ENCODE data around the gene ANXA11. TPM values are rescaled to one million over a fixed set of nuclear protein-coding genes. Genes with fewer than 3 reads are reported as not detected.
"Not testable (repeated sequence)": the region's sequence is repeated elsewhere in the genome, so short reads cannot be mapped to it uniquely, and the experiment has no call there.

Gene ANXA11
- total RNA-seq, 1 experiment from 2014 or later: 93.8 TPM

GRCh38 chr10:80234331-80235235, 29.2 kb upstream of the ANXA11 start:
- DNase-seq (ENCODE audit: unreplicated experiment); POLR2A ChIA-PET; H3K27me3 Mint-ChIP-seq (ENCODE audit: insufficient read depth, unreplicated experiment); BruUV-seq (replicated peaks); H3K4me3 Mint-ChIP-seq (ENCODE audit: unreplicated experiment); H3K27ac Mint-ChIP-seq (ENCODE audit: low read depth, unreplicated experiment); CTCF ChIA-PET; H3K9me3 Mint-ChIP-seq (ENCODE audit: unreplicated experiment); intact Hi-C loops (cut with micrococcal nuclease); H3K36me3 Mint-ChIP-seq (ENCODE audit: insufficient read depth, unreplicated experiment); H3K4me1 Mint-ChIP-seq (ENCODE audit: insufficient read depth, unreplicated experiment): not testable (repeated sequence)

- DNase-seq (ENCODE audit: unreplicated experiment); H3K27ac Mint-ChIP-seq (ENCODE audit: low read depth, unreplicated experiment); BruUV-seq (replicated peaks); POLR2A ChIA-PET; H3K36me3 Mint-ChIP-seq (ENCODE audit: insufficient read depth, unreplicated experiment); intact Hi-C loops (cut with micrococcal nuclease); H3K4me3 Mint-ChIP-seq (ENCODE audit: unreplicated experiment); H3K27me3 Mint-ChIP-seq (ENCODE audit: insufficient read depth, unreplicated experiment); H3K9me3 Mint-ChIP-seq (ENCODE audit: unreplicated experiment); CTCF ChIA-PET; H3K4me1 Mint-ChIP-seq (ENCODE audit: insufficient read depth, unreplicated experiment): not testable (repeated sequence)
Observed at GRCh38 chr10:80233871-80234270, 28.5 kb upstream of the ANXA11 start.

GRCh38 chr10:80226723-80227122, 21.4 kb upstream of the ANXA11 start:
- H3K27me3 Mint-ChIP-seq (ENCODE audit: insufficient read depth, unreplicated experiment): peaks cover 12% of the 10 kb centered on the region
- intact Hi-C loops (cut with micrococcal nuclease): loop anchor here (10.0 kb wide), 1 partner anchor 172 kb away; no protein-coding TSS in a partner anchor
- BruUV-seq (replicated peaks); POLR2A ChIA-PET; H3K4me3 Mint-ChIP-seq (ENCODE audit: unreplicated experiment); H3K9me3 Mint-ChIP-seq (ENCODE audit: unreplicated experiment); CTCF ChIA-PET; H3K27ac Mint-ChIP-seq (ENCODE audit: low read depth, unreplicated experiment); DNase-seq (ENCODE audit: unreplicated experiment); H3K4me1 Mint-ChIP-seq (ENCODE audit: insufficient read depth, unreplicated experiment); H3K36me3 Mint-ChIP-seq (ENCODE audit: insufficient read depth, unreplicated experiment): not testable (repeated sequence)

- intact Hi-C loops (cut with micrococcal nuclease): loop anchor here (10.0 kb wide), 1 partner anchor 168 kb away; no protein-coding TSS in a partner anchor
- H3K27me3 Mint-ChIP-seq (ENCODE audit: insufficient read depth, unreplicated experiment): peaks cover 12% of the 10 kb centered on the region
- not testable (repeated sequence) for H3K4me1 Mint-ChIP-seq (ENCODE audit: insufficient read depth, unreplicated experiment); BruUV-seq (replicated peaks); H3K27ac Mint-ChIP-seq (ENCODE audit: low read depth, unreplicated experiment); DNase-seq (ENCODE audit: unreplicated experiment); H3K4me3 Mint-ChIP-seq (ENCODE audit: unreplicated experiment); H3K36me3 Mint-ChIP-seq (ENCODE audit: insufficient read depth, unreplicated experiment); H3K9me3 Mint-ChIP-seq (ENCODE audit: unreplicated experiment)
- ChIA-PET CTCF (interaction anchor here (0.6 to 3.9 kb wide), 11 partner anchors 10 to 167 kb away, joined by 3 to 66 read pairs (median 4); no protein-coding TSS in a partner anchor), POLR2A (interaction anchor here (1.0 to 1.1 kb wide), 2 partner anchors 19 to 79 kb away, joined by 4 to 6 read pairs; no protein-coding TSS in a partner anchor)
Observed at GRCh38 chr10:80223031-80223419, 17.7 kb upstream of the ANXA11 start.

- H3K27me3 Mint-ChIP-seq (ENCODE audit: insufficient read depth, unreplicated experiment); H3K36me3 Mint-ChIP-seq (ENCODE audit: insufficient read depth, unreplicated experiment); H3K4me1 Mint-ChIP-seq (ENCODE audit: insufficient read depth, unreplicated experiment); DNase-seq (ENCODE audit: unreplicated experiment); intact Hi-C loops (cut with micrococcal nuclease); H3K4me3 Mint-ChIP-seq (ENCODE audit: unreplicated experiment); H3K9me3 Mint-ChIP-seq (ENCODE audit: unreplicated experiment); BruUV-seq (replicated peaks); H3K27ac Mint-ChIP-seq (ENCODE audit: low read depth, unreplicated experiment); POLR2A ChIA-PET: not testable (repeated sequence)
- CTCF ChIA-PET: interaction anchor here (1.7 kb wide), 1 partner anchor 16 kb away, joined by 4 read pairs; no protein-coding TSS in a partner anchor
Observed at GRCh38 chr10:80218878-80219277, 13.5 kb upstream of the ANXA11 start.

- intact Hi-C loops (cut with micrococcal nuclease); H3K4me1 Mint-ChIP-seq (ENCODE audit: insufficient read depth, unreplicated experiment); CTCF ChIA-PET; POLR2A ChIA-PET; H3K36me3 Mint-ChIP-seq (ENCODE audit: insufficient read depth, unreplicated experiment); H3K4me3 Mint-ChIP-seq (ENCODE audit: unreplicated experiment); H3K27me3 Mint-ChIP-seq (ENCODE audit: insufficient read depth, unreplicated experiment); H3K9me3 Mint-ChIP-seq (ENCODE audit: unreplicated experiment); BruUV-seq (replicated peaks); H3K27ac Mint-ChIP-seq (ENCODE audit: low read depth, unreplicated experiment); DNase-seq (ENCODE audit: unreplicated experiment): not testable (repeated sequence)
Observed at GRCh38 chr10:80214368-80214982, 9.1 kb upstream of the ANXA11 start.

GRCh38 chr10:80212535-80213115, 7.3 kb upstream of the ANXA11 start:
- H3K27me3 Mint-ChIP-seq (ENCODE audit: insufficient read depth, unreplicated experiment); BruUV-seq (replicated peaks); intact Hi-C loops (cut with micrococcal nuclease); H3K27ac Mint-ChIP-seq (ENCODE audit: low read depth, unreplicated experiment); H3K4me1 Mint-ChIP-seq (ENCODE audit: insufficient read depth, unreplicated experiment); H3K9me3 Mint-ChIP-seq (ENCODE audit: unreplicated experiment); DNase-seq (ENCODE audit: unreplicated experiment); H3K36me3 Mint-ChIP-seq (ENCODE audit: insufficient read depth, unreplicated experiment); H3K4me3 Mint-ChIP-seq (ENCODE audit: unreplicated experiment): not testable (repeated sequence)
- ChIA-PET POLR2A (interaction anchor here (0.6 kb wide), 2 partner anchors 62 to 75 kb away, joined by 3 read pairs; no protein-coding TSS in a partner anchor), CTCF (interaction anchor here (0.9 to 1.2 kb wide), 3 partner anchors 69 to 154 kb away, joined by 3 to 5 read pairs (median 3); no protein-coding TSS in a partner anchor)
